ENCODE measurements around the gene CRIP3. TPM values are rescaled to one million over a fixed set of nuclear protein-coding genes. Genes with fewer than 3 reads are reported as not detected.

CRIP3 gene
- total and polyA plus RNA-seq, 2 of the 8 experiments (the other 6 are each of a cell fraction or from before 2014, with no cell fraction given), result 34.0 to 46.3 TPM

GRCh38 chr6:43282636-43283513 lies 25.8 kb downstream of the CRIP3 start:
- Histone ChIP-seq H2BK120ac (replicated peaks; ENCODE audit: low read depth, low read length) (no peak overlapping the region), H3K27me3 (replicated peaks in 1 of 4; ENCODE audit: control insufficient read depth in 3 of 4, extremely low read depth in 1 of 4, insufficient read depth in 3 of 4, low read length in 3 of 4) (peaks cover 0 to 28% (median 19%) of the 10 kb centered on the region in 4 experiments; a peak in 5 of 7 replicates), H2BK15ac (ENCODE audit: low read length) (no peak overlapping the region), H4K8ac (ENCODE audit: extremely low read depth, insufficient read depth, low read length) (no peak overlapping the region), H3K27ac (ENCODE audit: low read depth, low read length) (no peak overlapping the region), H3K4me2 (ENCODE audit: insufficient read depth in 1 of 2, low read depth in 2 of 2, low read length in 2 of 2) (no peak overlapping the region), H3K56ac (replicated peaks; ENCODE audit: insufficient read length, low read depth, low read length) (no peak overlapping the region), H2BK5ac (ENCODE audit: low read depth, low read length) (no peak overlapping the region), H3K9me3 (ENCODE audit: insufficient read depth in 2 of 2, low read depth in 1 of 2, low read length in 1 of 2) (no peaks in the 10 kb centered on the region), H3K23me2 (ENCODE audit: low read depth, low read length) (no peaks in the 10 kb centered on the region; the same call in 1 of the 2 replicates), H2BK20ac (ENCODE audit: low read length) (no peak overlapping the region), H4K5ac (ENCODE audit: insufficient read length, low read depth, low read length) (no peak overlapping the region), H3K4me3 (ENCODE audit: extremely low read depth in 1 of 4, insufficient read depth in 2 of 4, low read depth in 3 of 4, low read length in 4 of 4) (no peak overlapping the region), H3K18ac (ENCODE audit: extremely low read depth, low read length) (no peak overlapping the region), H3K4me1 (replicated peaks in 1 of 4; ENCODE audit: control insufficient read depth in 3 of 4, insufficient read depth in 4 of 4, low read length in 3 of 4) (peaks cover 4 to 25% (median 15%) of the 10 kb centered on the region in 4 experiments), H2AK5ac (ENCODE audit: low read depth, low read length) (no peak overlapping the region), H2BK12ac (ENCODE audit: low read depth, low read length) (no peak overlapping the region), H3K9ac (replicated peaks in 1 of 4; ENCODE audit: extremely low read depth in 1 of 4, low read depth in 3 of 4, low read length in 3 of 4) (no peak overlapping the region), H3K4ac (replicated peaks; ENCODE audit: insufficient read length, low read depth, low read length) (no peak overlapping the region), H4K91ac (replicated peaks; ENCODE audit: insufficient read length, low read length) (no peak overlapping the region), H3K14ac (ENCODE audit: insufficient read length) (no peak overlapping the region), H3K79me2 (ENCODE audit: control insufficient read depth in 1 of 2, insufficient read depth in 2 of 2, low read length in 2 of 2) (no peaks in the 10 kb centered on the region), H3K36me3 (ENCODE audit: control insufficient read depth in 2 of 4, insufficient read depth in 4 of 4, low read length in 3 of 4) (no peaks in the 10 kb centered on the region), H2AFZ (ENCODE audit: low read length) (no peak overlapping the region), H3K23ac (ENCODE audit: insufficient read length) (no peak overlapping the region), H4K20me1 (replicated peaks in 1 of 2; ENCODE audit: control insufficient read depth in 1 of 2, insufficient read depth in 2 of 2, low read length in 2 of 2) (no peaks in the 10 kb centered on the region), H3K79me1 (ENCODE audit: low read depth, low read length) (no peaks in the 10 kb centered on the region)
- 88% methylated on average over 28 of the region's 32 CpGs; no CpG with 5 or more reads in 1 of the 2 experiments for WGBS, 2 experiments (ENCODE audit: extremely low coverage in 1 of 2, insufficient coverage in 1 of 2, insufficient read length in 1 of 2, insufficient replicate concordance in 2 of 2, low coverage in 1 of 2, low lambda C conversion rate in 2 of 2, missing lambda C conversion rate in 1 of 2)
- FAIRE-seq, result no peak
- POLR2A ChIA-PET (ENCODE audit: partially characterized antibody), result interaction anchor here (0.9 to 1.9 kb wide), 2 partner anchors 11 to 14 kb away, joined by 5 read pairs; no protein-coding TSS in a partner anchor
- CTCF ChIA-PET (ENCODE audit: partially characterized antibody), result interaction anchor here (0.7 to 3.9 kb wide), 2 partner anchors 19 to 24 kb away, joined by 3 to 20 read pairs; no protein-coding TSS in a partner anchor
- DNase-seq (ENCODE audit: low read depth in 1 of 2, low spot score in 2 of 2), result no peak
- no peak for TF ChIP-seq KDM5A (IDR thresholded peaks at IDR 0.05; ENCODE audit: low read length)
- no peak for TF ChIP-seq SRF (IDR thresholded peaks at IDR 0.05; ENCODE audit: low read depth, low read length)
- TF ChIP-seq HDAC2 (IDR thresholded peaks at IDR 0.05; ENCODE audit: borderline replicate concordance in 1 of 2, low read depth in 2 of 2, low read length in 2 of 2), result no peak
- TF ChIP-seq TAF1 (IDR thresholded peaks at IDR 0.05; ENCODE audit: low read depth, low read length), result no peak
- no peak for TF ChIP-seq POLR2AphosphoS5 (IDR thresholded peaks at IDR 0.05; ENCODE audit: low read depth, low read length)
- TF ChIP-seq CHD2 (IDR thresholded peaks at IDR 0.05; ENCODE audit: low read length), result no peak
- no peak for TF ChIP-seq JUND (IDR thresholded peaks at IDR 0.05; ENCODE audit: low read length)
- TF ChIP-seq EP300 (IDR thresholded peaks at IDR 0.05; ENCODE audit: borderline replicate concordance in 1 of 2, low read depth in 2 of 2, low read length in 2 of 2), result no peak
- TF ChIP-seq SUZ12 (IDR thresholded peaks at IDR 0.05; ENCODE audit: low read length), result no peak
- no peak for TF ChIP-seq EZH2 (IDR thresholded peaks at IDR 0.05; ENCODE audit: low read depth, low read length, severe bottlenecking)
- no peak for TF ChIP-seq YY1 (IDR thresholded peaks at IDR 0.05; ENCODE audit: low read depth, low read length)
- no peak for TF ChIP-seq BCL11A (IDR thresholded peaks at IDR 0.05; ENCODE audit: low read depth in 2 of 2, low read length in 2 of 2)
